T-helper 1 cell treated with Interleukin-12 subunit alpha and Interleukin-12 subunit beta and Interleukin-4 antibody, amounts not matched to agents 30 μg/mL and 1 μg/mL, for 36 hours (primary cell): ENCODE measurements around the gene HOXD13.

Source experiments
- H3K27ac Mint-ChIP-seq: one replicate; pipeline ENCODE4 v1.8.0; 2021; ENCODE audit warnings: mild to moderate bottlenecking, mixed read lengths
- H3K27me3 Mint-ChIP-seq: one replicate; pipeline ENCODE4 v1.8.0; 2021; ENCODE audit warnings: low read depth, mixed read lengths
- H3K36me3 Mint-ChIP-seq: one replicate; pipeline ENCODE4 v1.8.0; 2021; ENCODE audit warnings: low read depth, mixed read lengths
- H3K4me1 Mint-ChIP-seq: one replicate; pipeline ENCODE4 v1.8.0; 2021; ENCODE audit warnings: low read depth, mixed read lengths
- H3K4me3 Mint-ChIP-seq: one replicate; pipeline ENCODE4 v1.8.0; 2021; ENCODE audit warnings: mild to moderate bottlenecking, moderate library complexity, mixed read lengths
- H3K9me3 Mint-ChIP-seq: one replicate; pipeline ENCODE4 v1.8.0; 2021; ENCODE audit warnings: mixed read lengths

Gene HOXD13

GRCh38 chr2:176092270-176093144, at the start of gene HOXD13:
Gene HOXD13, plus strand, starts transcription at chr2:176092721. Its CDS starts 170 bp downstream, at chr2:176092891.
- H3K4me3 Mint-ChIP-seq, result no peak within 1 kb of the TSS
- H3K27ac Mint-ChIP-seq, result peak within 1 kb of the TSS; percentile 73
- peaks cover 92% of the 10 kb centered on the region for H3K27me3 Mint-ChIP-seq
- peaks cover 18% of the 10 kb centered on the region for H3K4me1 Mint-ChIP-seq
- no peaks in the 10 kb centered on the region for H3K9me3 Mint-ChIP-seq
- peaks cover 11% of the 10 kb centered on the region for H3K36me3 Mint-ChIP-seq

DNA sequence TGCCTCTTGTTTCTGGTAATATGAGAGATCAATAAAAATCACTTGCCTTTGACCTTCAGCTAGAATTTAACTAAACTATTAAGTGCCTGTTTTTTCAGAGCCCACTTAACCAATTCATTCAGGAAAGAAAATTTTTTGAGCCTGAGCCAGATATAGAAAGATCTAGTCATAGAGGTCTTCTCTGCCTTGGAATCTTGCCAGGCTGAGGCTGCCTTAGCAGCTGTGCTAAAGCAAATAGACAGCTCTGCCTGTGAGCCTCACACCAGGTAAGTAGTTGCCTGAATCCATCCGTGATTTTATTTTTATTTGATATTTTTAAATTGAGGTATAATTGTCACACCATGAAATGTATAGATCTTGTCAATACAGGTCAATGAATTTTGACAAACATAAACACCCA, 36.1 kb upstream of the HOXD13 start:
- Mint-ChIP-seq H3K4me1 (no peaks in the 10 kb centered on the region), H3K27me3 (peaks cover 31% of the 10 kb centered on the region), H3K27ac (no peak overlapping the region), H3K36me3 (no peaks in the 10 kb centered on the region), H3K9me3 (no peaks in the 10 kb centered on the region), H3K4me3 (no peak overlapping the region)

- Mint-ChIP-seq H3K4me1 (peaks cover 3% of the 10 kb centered on the region), H3K36me3 (no peaks in the 10 kb centered on the region), H3K27me3 (peaks cover 69% of the 10 kb centered on the region), H3K4me3 (no peak overlapping the region), H3K9me3 (no peaks in the 10 kb centered on the region), H3K27ac (no peak overlapping the region)
These were observed 28.6 kb upstream of the HOXD13 start for GRCh38 chr2:176063958-176064357.

DNA sequence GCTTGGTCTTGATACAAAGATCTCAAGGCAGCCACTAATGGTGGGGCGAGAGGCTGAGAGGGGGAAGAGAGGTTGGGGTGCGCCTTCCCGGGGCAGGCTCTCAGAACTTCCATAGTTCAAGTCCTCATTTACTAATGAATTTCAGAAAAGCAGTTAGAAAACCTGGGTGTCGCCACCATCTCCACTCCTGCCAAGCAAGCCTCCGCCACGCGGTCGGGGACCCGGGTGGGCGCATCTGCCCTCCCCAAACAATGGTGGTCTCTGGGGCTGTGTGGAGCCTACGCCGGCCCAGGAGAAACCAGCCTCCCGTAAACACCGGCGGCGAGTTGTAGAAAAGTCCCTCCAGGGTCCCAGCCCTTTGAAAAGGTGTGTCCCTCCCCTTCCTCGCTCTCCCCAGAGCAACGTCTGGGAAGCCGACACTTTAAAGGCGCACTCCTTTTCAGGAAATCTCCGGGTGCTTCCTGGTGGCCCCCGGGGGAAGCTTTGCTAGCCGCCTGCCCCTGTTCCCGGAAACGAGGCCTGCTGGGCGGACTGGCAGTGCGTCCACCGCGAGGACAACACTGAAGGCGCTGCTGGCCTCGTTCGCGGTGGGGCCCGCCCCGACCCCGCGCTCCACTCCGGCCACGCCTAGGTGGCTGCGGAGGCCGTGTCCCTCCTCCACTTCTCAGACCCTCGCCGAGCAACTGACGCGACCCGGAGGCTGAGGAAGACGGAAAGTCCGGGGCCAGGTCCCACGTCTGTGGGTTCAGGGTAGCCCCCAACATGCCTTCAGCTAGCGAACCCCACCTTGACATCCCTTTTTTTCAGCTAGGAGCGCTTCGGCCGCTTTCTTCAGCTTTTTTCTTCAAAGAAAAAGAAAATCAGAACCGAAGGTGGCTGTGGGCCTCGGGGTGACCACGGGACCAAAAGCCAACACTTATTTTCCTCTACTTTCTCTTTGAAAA, 25.6 kb upstream of the HOXD13 start:
- Mint-ChIP-seq H3K36me3 (no peaks in the 10 kb centered on the region), H3K4me1 (peaks cover 3% of the 10 kb centered on the region), H3K4me3 (no peak overlapping the region), H3K27me3 (peaks cover 85% of the 10 kb centered on the region), H3K9me3 (no peaks in the 10 kb centered on the region), H3K27ac (no peak overlapping the region)

- H3K27ac Mint-ChIP-seq, result no peak overlapping the region
- no peaks in the 10 kb centered on the region for H3K36me3 Mint-ChIP-seq
- peaks cover 87% of the 10 kb centered on the region for H3K27me3 Mint-ChIP-seq
- no peaks in the 10 kb centered on the region for H3K9me3 Mint-ChIP-seq
- peaks cover 3% of the 10 kb centered on the region for H3K4me1 Mint-ChIP-seq
- H3K4me3 Mint-ChIP-seq, result no peak overlapping the region
These were observed 24.7 kb upstream of the HOXD13 start for GRCh38 chr2:176067589-176068418.

DNA sequence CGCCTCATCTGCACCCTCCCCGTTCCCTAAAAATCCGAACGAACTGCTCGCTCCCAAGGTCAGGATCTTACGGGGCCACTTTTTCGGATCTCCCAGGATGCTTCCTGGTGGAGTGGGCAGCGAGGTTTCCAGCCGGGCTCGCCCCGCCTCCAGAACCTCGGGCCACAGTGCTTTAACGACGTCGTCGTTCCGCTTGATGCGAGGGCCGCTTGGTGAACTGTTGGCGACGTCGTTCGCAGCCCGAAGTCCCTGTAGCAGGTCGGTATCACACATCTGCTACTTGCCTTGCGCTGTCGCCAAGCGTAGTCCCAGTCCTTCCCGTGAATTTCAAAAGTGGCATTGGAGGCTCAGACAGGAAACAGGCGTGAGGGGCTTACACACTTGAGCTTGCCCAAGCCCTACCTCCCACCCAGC, 24.1 kb upstream of the HOXD13 start:
- H3K36me3 Mint-ChIP-seq, result no peaks in the 10 kb centered on the region
- peaks cover 3% of the 10 kb centered on the region for H3K4me1 Mint-ChIP-seq
- no peaks in the 10 kb centered on the region for H3K9me3 Mint-ChIP-seq
- H3K27me3 Mint-ChIP-seq, result peaks cover 88% of the 10 kb centered on the region
- H3K4me3 Mint-ChIP-seq, result no peak overlapping the region
- no peak overlapping the region for H3K27ac Mint-ChIP-seq

GRCh38 chr2:176071330-176072291, 20.9 kb upstream of the HOXD13 start:
- H3K27me3 Mint-ChIP-seq, result peaks cover 91% of the 10 kb centered on the region
- no peaks in the 10 kb centered on the region for H3K9me3 Mint-ChIP-seq
- H3K4me1 Mint-ChIP-seq, result peaks cover 3% of the 10 kb centered on the region
- H3K27ac Mint-ChIP-seq, result no peak overlapping the region
- H3K4me3 Mint-ChIP-seq, result no peak overlapping the region
- no peaks in the 10 kb centered on the region for H3K36me3 Mint-ChIP-seq

GRCh38 chr2:176072292-176072669, 20.2 kb upstream of the HOXD13 start:
- Mint-ChIP-seq H3K9me3 (no peaks in the 10 kb centered on the region), H3K4me1 (peaks cover 3% of the 10 kb centered on the region), H3K4me3 (no peak overlapping the region), H3K27ac (no peak overlapping the region), H3K27me3 (peaks cover 92% of the 10 kb centered on the region), H3K36me3 (no peaks in the 10 kb centered on the region)

DNA sequence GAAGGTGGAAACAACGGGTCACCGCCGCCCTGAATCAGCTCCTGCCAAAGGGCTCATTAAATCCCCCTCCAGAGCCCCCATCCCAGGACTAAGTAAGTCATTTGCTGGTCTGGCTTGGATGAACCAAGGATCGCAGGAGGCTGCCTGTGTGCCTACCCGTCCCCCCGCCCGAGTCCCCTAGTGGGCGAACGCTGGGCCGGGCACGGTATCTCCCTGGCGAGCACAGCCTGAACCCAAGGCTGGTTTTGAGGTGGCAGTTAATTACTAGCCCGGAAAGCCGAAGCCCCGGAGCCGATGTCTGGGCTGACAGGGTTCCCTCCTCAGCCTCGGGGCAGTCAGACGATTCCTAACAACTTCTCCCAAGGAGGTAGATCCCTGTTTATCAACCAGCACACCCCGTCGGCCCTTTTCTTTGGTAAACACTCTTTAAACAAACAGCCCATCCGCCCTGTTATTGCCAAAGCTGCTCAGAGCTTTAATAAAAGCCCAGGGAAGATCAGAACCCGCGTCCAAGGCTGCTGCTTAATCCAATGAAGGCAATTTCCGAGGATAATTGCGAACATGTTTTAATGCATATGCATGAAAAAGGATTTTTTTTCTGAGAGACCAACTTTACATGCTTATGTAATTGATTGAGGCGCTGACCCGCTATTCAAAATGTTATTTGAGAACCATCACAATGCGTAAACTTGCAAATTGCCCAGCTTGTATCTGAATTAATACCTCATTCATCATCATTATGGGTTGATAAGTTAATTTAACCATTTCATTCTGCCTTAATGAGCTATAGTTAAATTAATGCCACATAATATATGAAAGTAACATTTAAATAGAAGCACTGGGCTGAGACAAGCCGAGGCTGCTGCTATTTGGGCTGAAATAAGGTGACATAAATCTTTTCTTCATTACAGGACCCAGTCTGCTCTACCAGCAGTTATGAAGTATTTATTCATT, 19.3 kb upstream of the HOXD13 start:
- Mint-ChIP-seq H3K36me3 (no peaks in the 10 kb centered on the region), H3K27me3 (peaks cover 84% of the 10 kb centered on the region), H3K4me1 (peaks cover 3% of the 10 kb centered on the region), H3K9me3 (no peaks in the 10 kb centered on the region), H3K4me3 (no peak overlapping the region), H3K27ac (no peak overlapping the region)

GRCh38 chr2:176074919-176075425, 17.5 kb upstream of the HOXD13 start:
- peaks cover 82% of the 10 kb centered on the region for H3K27me3 Mint-ChIP-seq
- H3K36me3 Mint-ChIP-seq, result peaks cover 2% of the 10 kb centered on the region
- no peaks in the 10 kb centered on the region for H3K9me3 Mint-ChIP-seq
- H3K4me3 Mint-ChIP-seq, result no peak overlapping the region
- H3K4me1 Mint-ChIP-seq, result peaks cover 9% of the 10 kb centered on the region
- no peak overlapping the region for H3K27ac Mint-ChIP-seq

DNA sequence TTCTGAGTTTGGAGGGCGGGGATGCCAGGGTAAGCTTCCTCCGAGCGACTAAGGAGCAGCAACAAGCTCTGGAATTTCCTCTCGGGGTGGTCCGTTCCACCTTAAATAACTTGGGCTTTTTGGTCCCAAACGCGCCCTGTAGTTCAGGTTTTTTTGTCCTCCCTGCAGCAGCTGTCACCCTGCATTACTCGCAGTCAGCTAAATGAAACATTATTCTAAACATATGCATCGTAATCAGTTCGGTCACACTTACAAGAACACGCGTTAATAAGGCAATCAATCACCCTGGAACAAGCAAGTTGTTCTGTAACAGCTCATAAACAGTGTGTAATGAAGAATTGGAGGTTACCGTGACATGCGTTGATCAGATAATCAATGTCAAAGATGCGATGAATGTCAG, 17.0 kb upstream of the HOXD13 start:
- Mint-ChIP-seq H3K9me3 (no peaks in the 10 kb centered on the region), H3K4me3 (no peak overlapping the region), H3K27ac (no peak overlapping the region), H3K36me3 (peaks cover 2% of the 10 kb centered on the region), H3K27me3 (peaks cover 77% of the 10 kb centered on the region), H3K4me1 (peaks cover 9% of the 10 kb centered on the region)

- no peak overlapping the region for H3K4me3 Mint-ChIP-seq
- H3K9me3 Mint-ChIP-seq, result no peaks in the 10 kb centered on the region
- peaks cover 75% of the 10 kb centered on the region for H3K27me3 Mint-ChIP-seq
- H3K36me3 Mint-ChIP-seq, result peaks cover 2% of the 10 kb centered on the region
- no peak overlapping the region for H3K27ac Mint-ChIP-seq
- peaks cover 9% of the 10 kb centered on the region for H3K4me1 Mint-ChIP-seq
These were observed 16.5 kb upstream of the HOXD13 start for GRCh38 chr2:176076063-176076462.
